Ishikawa (cell line): ENCODE data around the gene ARMH3.

Experiments used
- CEBPB ChIP-seq: IDR thresholded peaks from 2 replicates; pipeline ENCODE4 v1.6.1; 2012
- CREB1 ChIP-seq: IDR thresholded peaks from 2 replicates; pipeline ENCODE4 v1.6.1; 2012; ENCODE audit warnings: low read depth
- EGR1 ChIP-seq: IDR thresholded peaks from 2 replicates; pipeline ENCODE4 v1.6.1; 2012
- EP300 ChIP-seq: IDR thresholded peaks from 2 replicates; pipeline ENCODE4 v1.6.1; 2012; ENCODE audit warnings: borderline replicate concordance
- FOXM1 ChIP-seq: IDR thresholded peaks from 2 replicates; pipeline ENCODE4 v1.6.1; 2012; ENCODE audit warnings: low read depth, borderline replicate concordance
- MAX ChIP-seq: IDR thresholded peaks from 2 replicates; pipeline ENCODE4 v1.6.1; 2012
- NFIC ChIP-seq: IDR thresholded peaks from 2 replicates; pipeline ENCODE4 v1.6.1; 2012
- RAD21 ChIP-seq: IDR thresholded peaks from 2 replicates; pipeline ENCODE4 v1.6.1; 2012; ENCODE audit warnings: low read depth
- REST ChIP-seq: IDR thresholded peaks from 2 replicates; pipeline ENCODE4 v1.6.1; 2012; ENCODE audit warnings: low read depth, mild to moderate bottlenecking
- TAF1 ChIP-seq: IDR thresholded peaks from 2 replicates; pipeline ENCODE4 v1.6.1; 2012; ENCODE audit warnings: low read depth, mild to moderate bottlenecking
- TCF12 ChIP-seq: IDR thresholded peaks from 2 replicates; pipeline ENCODE4 v1.6.1; 2012; ENCODE audit warnings: low read depth
- TEAD4 ChIP-seq: IDR thresholded peaks from 2 replicates; pipeline ENCODE4 v1.6.1; 2012
- USF1 ChIP-seq: IDR thresholded peaks from 2 replicates; pipeline ENCODE4 v1.6.1; 2012
- YY1 ChIP-seq: IDR thresholded peaks from 2 replicates; pipeline ENCODE4 v1.6.1; 2012; ENCODE audit warnings: low read depth
- ZBTB7A ChIP-seq: IDR thresholded peaks from 2 replicates; pipeline ENCODE4 v1.6.1; 2012; ENCODE audit warnings: low read depth

ARMH3 gene

GRCh38 chr10:101933976-101934375 lies 122.0 kb downstream of the ARMH3 start:
- no peak for TF ChIP-seq TCF12
- no peak for TF ChIP-seq EP300
- no peak for TF ChIP-seq TAF1
- TF ChIP-seq TEAD4 = no peak
- TF ChIP-seq CEBPB = no peak
- no peak for TF ChIP-seq CREB1

GRCh38 chr10:101932183-101932582 lies 123.8 kb downstream of the ARMH3 start:
- TF ChIP-seq USF1 = no peak
- TF ChIP-seq NFIC = no peak
- TF ChIP-seq CREB1 = no peak
- no peak for TF ChIP-seq TCF12
- no peak for TF ChIP-seq REST
- no peak for TF ChIP-seq ZBTB7A
- TF ChIP-seq EP300 = no peak
- no peak for TF ChIP-seq YY1
- no peak for TF ChIP-seq FOXM1
- TF ChIP-seq EGR1 = no peak
- no peak for TF ChIP-seq MAX
- no peak for TF ChIP-seq TEAD4
- TF ChIP-seq TAF1 = no peak
- TF ChIP-seq RAD21 = no peak
- no peak for TF ChIP-seq CEBPB

- TF ChIP-seq RAD21 = no peak
- no peak for TF ChIP-seq FOXM1
- TF ChIP-seq TCF12 = no peak
- no peak for TF ChIP-seq REST
- no peak for TF ChIP-seq YY1
- TF ChIP-seq EGR1 = no peak
- TF ChIP-seq EP300 = no peak
- no peak for TF ChIP-seq TAF1
- no peak for TF ChIP-seq NFIC
- TF ChIP-seq CEBPB = no peak
- TF ChIP-seq ZBTB7A = no peak
- TF ChIP-seq CREB1 = no peak
- no peak for TF ChIP-seq USF1
- no peak for TF ChIP-seq MAX
Observed at GRCh38 chr10:101925027-101925426, 130.9 kb downstream of the ARMH3 start.

GRCh38 chr10:101923256-101923655 lies 132.7 kb downstream of the ARMH3 start:
- TF ChIP-seq FOXM1 (no peak), EP300 (no peak), NFIC (no peak), TAF1 (no peak), MAX (no peak), CEBPB (no peak), REST (no peak), TEAD4 (no peak), USF1 (no peak), ZBTB7A (no peak), TCF12 (no peak), EGR1 (no peak), CREB1 (no peak)
